Limb (tissue), 2 donors: Measurements from ENCODE around the gene CYP26B1.
A peak's percentile ranks its signal among the peaks of the same experiment; 100 is the strongest.

Experiments
- DNase-seq, 2 donors: peaks; one replicate each; pipeline ENCODE4 v3.0.0-alpha.2; 2016; ENCODE audit errors: extremely low spot score in 2 of 2

Gene CYP26B1

DNA sequence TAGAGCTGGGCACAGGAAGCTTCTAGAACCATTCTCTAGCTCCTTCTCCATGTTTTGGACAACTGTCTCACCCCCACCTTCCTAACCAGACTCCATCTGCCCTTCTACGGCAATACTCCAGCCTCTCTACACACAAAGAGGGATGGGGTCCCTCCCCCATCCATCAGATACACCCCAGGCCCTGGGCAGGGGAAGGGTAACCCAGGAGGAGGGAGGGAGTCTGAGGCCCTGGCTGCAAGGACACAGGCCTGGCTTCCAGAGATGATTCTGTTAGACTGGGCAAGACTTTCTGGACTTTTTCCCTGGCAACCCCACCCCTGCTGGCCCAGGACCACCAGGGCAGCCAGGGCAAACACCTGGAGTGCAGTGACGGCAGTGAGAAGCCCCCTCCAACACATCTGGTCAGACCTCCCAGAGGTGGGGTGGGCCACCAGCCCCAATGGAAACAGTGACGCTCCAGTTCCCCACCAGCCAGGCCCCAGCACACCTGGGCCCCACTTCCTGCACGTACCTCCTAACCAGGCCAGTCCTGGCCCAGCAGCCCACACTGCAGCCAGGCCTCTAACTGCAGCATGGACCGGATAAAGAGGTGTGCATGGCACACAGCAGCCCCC is 6.5 kb downstream of the CYP26B1 start:
- DNase-seq: peak in 1 of 2 donors; percentile 55

DNA sequence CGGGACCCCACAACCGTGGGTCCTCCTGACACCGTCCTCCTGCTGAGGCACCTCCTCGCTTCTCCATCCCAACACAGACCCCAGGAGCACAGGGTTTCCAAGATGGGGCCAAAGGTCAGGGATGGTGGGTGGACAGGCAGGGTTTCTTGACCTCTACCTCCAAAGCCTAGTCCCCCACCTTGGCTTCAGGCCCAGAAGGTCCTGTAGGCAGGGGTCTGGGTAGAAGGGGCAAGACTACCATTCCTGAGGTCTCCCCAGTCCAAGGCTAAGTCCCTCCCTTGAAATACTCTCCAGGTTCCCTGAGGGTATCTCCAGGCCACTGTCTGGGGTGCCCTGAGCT is 7.1 kb downstream of the CYP26B1 start:
- DNase-seq: no peak

DNA sequence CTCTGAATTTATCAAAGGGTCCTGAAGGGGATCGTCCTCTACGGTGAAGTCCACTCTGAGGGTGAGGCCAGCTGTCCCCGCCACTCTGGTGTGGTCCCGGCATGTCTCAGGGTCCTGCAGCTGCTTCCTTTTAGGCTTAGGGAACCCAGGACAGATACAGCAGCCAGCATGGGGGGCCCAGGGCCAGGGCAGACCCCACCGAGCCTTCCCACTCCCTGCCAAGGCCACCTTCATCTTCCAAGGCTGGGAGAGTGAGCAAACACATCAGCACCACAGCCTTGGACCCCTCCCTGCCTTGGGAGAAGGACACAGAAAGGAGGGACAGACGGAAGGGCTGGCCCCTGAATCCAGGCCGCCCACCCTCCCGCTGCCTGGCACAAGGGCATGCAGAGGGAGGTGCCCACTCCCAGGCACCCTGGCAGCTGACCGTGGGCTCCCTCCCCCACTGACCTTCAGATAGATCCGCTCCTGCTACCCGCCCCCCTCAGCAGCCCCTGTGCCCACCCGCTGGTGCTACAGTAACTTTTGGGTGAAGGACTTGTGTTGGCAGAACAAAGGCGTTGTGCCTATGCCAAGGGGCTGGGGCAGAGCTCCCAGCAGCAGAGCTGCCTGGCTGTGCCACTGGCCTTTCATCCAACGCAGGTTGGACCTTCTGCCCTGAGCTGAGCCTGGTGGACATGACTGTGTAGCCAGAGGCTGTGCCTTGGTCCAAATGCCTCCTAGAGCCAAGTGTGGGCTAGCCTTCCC is 7.6 kb downstream of the CYP26B1 start:
- DNase-seq: peak in 1 of 2 donors; percentile 39

DNA sequence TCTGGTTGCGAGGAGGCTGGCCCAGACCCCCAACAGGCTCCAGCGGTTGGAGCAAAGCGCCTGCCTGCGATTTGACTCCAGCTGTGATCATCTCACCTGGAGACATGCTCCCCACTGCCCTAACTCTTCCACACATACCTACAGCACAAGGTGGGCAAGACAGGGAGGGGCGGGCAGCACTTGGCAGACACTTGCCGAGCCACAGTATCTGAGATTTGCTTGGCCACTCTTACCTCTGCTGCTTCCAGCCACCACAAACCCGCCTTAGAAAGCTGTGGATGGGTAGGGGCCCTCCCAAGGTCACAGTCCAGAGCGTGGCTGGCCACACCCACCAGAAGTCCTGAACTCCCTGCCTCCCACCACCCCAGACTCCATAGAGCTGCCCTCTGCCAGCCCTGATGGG is 8.2 kb downstream of the CYP26B1 start:
- DNase-seq: no peak

DNA sequence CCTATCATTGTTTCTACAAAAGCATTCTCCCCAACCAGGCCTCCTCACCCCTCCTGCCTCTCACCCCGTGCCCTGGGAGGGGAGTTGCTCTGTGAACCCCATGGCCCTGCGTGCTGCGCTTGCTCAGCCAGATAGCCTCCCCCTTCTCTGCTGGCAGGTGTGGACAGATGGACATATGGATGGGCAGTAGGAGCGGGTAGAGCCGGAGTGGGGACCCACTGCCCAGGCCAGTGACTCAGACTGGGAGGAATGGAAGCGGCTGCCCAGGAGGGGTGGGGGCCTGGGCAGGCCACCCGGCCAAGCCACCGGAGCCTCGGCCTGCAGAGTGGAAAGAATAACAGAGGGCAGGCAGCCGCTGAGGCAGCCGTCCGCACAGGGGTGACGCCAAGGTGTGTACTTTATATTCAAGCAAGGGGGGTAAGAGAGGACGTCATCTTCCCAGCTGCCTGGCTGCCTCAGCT is 8.7 kb downstream of the CYP26B1 start:
- DNase-seq: peak in 1 of 2 donors; percentile 40

DNA sequence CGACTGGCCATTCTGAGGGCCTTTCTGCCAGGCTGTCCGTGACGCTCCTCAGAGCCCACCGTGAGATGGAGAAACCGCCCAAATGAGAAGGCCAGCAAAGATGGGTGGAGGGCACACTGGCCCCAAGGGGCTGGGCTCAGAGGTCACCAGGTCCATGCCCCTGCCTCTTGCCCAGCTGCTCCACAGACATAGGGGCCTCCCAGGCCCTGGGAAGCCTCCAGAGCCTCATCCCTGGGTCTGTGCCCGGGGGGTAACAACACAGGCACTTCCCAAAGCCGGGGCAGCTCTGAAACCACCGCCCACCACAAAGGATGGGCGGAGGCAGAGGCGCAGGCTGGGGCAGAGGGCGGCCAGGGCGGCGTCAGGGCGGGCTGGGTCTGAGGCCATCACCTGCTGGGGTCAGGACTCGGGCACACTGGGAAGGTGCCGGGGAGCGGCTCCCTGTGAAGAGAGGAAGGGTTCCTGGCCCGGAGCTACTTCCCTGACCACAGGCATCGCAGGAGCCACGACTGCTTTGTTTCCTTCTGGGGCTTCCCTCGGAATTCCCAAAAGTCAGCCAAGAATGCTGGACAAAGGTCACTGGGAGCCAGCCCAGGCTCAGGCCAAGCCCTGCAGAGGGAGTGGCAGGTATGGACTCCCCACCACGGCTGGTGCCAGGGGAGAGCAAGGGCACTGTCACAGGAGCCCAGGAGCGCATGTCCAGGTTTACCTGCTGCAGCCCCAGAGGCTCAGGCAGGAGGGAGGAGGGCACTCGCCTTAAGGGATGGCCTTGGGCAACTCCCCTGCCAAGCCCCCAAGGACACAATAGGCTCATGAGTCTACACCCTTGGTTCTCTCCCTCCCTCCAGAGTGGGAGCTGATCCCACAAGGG is 9.4 kb downstream of the CYP26B1 start:
- no peak for DNase-seq

DNA sequence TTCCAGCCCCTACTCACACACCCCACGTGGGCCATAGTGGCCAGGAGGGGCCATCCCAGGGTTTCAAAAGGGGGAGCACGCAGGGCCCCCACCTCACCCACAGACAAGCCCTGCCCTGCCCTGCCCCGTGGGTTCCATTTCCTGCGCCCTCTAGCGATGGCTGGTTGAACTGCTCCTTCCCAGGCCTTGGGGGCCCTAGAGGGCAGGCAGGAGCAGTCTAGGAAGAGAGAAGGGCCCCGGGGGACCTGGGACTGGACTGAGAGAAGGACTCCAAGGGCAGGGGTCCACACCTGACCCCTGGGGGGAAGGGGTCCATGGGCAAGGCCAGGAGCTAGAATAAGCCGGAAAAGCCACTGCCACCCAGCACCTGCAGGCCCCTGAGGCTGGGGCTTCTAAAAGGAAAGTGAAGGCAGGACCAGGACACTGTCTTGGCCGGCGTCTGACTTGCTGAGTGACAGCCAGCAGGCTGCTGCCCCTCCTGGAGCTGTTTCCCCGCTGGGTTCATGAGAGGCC is 10.1 kb downstream of the CYP26B1 start:
- peak in 1 of 2 donors; percentile 81 for DNase-seq

DNA sequence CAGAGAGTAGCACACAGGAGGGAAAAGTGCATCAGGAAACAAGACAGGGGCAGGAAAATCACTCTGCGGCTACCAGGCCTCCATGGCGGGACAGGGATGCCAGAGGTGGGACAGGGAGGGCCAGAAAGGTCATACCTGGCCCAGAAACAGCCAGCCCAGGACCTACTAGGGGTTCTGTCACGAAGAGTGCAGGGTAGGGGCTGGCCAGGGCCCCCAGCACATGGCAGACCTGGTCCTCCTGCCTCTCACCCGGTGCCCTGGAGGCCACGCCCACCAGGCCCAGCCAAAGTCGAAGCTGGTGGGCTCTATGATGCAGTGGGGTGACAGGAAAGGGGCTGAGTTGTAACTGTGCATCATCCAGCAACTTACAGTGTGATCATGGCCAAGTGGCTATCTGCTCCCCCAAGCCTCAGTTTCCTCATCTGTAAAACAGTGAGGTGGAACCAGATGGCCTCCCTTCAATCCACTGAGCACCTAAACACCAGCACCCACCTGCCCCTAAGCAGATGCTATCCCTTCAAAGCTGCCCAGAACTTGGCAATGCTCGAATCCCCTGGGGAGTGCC is 10.6 kb downstream of the CYP26B1 start:
- DNase-seq: no peak

DNA sequence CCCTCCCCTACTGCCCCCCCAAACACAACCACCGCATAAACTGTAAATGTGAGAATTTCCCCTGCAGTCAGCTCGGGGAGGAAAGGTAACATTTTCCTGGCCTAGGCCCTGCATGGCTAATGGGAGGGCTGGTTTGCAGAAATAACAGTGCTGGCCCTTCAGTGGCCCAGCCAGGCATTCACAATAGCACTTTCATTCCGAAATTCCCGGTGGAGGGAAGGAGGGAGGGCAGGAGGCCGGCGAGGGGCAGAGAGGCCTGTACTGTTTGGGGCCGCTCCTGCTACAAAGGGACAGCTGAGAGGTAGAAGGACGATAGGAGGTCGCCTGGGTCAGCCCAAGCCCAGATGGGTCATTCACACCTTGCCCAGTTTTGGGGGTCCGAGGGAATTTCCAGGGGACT is 11.3 kb downstream of the CYP26B1 start:
- DNase-seq: peak in 1 of 2 donors; percentile 68

DNA sequence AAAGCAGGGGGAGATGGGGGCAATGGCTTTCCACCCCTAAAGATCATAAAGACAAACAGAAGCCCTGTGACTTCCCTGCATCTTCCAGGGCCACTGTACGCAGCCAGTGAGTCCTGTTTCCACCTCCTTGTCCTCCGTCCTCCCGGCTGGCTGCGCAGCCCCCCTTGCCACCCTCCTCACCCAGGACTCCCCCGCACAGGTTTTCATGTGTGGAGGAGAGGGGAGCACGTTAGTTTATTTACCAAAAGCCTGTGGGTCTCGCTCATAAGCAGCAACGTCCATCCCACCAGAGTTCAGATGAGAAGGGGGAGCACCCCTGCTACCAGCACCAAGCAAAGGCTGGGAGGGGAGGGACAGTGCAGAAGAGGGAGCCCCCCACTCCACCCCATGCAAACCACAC is 11.7 kb downstream of the CYP26B1 start:
- DNase-seq: no peak

DNA sequence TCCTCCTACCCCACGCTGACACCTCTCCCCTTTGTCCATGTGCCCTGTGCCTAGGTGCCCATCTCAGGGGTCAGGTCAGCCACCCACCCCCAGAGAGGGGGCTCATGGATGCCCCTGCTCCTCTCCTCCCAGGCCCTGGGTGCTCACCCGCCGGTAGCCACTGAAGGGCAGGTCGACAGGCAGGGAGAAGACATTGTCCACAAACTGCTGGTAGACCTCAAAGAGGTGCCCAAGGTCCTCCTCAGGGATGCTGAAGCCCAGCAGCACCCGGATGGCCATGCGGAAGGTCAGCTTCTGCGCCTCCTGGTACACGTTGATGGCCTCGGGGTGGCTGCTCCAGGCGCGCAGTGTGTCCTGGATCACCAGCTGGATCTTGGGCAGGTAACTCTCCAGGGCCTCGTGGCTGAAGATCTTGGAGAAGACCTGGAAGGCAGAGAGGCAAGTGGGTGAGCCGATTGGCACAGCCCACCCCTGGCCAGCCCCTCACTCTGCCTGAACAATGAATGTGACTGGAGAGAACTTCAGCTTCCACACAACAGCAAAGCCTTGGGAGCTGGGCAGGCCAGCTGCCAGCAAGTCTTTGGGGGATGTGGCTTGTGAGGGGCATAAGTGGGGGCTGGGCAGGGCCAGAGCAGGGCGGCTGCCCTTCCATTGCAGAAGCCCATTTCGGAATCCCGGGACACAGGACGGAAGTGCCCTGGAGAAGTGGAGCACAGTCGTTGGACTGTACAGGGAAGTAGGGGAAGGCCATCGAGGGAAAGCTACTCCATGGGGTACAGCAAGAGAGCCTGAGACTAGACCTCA is 12.5 kb downstream of the CYP26B1 start:
- DNase-seq: no peak

DNA sequence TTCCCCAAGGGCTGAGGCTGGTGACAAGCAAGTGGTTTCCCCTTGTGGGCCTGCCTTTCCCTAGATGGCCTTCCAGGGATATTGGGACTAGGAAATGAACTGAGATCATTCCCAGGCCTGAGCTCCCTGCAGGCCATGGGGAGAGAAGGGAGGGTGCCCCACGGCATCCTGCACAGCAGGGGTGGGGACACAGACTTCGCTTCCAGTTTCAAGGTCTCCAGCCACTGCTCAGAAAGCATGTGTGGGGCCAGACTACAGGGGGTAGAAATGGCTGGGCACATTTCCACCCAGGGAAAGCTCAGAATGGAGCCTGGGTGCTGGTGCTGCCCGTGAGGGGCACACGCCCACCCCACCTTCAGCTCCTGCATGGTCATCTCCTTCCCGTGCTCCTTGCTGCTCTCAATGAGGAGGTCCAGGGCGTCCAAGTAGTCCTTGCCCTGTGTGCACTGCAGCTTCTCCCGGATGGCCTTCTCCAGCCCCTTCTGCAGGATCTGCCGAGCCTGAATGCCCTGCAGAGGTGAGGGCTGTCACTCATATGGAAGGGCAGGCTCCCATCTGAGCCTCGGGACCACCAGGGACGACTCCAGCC is 13.2 kb downstream of the CYP26B1 start:
- DNase-seq: no peak

DNA sequence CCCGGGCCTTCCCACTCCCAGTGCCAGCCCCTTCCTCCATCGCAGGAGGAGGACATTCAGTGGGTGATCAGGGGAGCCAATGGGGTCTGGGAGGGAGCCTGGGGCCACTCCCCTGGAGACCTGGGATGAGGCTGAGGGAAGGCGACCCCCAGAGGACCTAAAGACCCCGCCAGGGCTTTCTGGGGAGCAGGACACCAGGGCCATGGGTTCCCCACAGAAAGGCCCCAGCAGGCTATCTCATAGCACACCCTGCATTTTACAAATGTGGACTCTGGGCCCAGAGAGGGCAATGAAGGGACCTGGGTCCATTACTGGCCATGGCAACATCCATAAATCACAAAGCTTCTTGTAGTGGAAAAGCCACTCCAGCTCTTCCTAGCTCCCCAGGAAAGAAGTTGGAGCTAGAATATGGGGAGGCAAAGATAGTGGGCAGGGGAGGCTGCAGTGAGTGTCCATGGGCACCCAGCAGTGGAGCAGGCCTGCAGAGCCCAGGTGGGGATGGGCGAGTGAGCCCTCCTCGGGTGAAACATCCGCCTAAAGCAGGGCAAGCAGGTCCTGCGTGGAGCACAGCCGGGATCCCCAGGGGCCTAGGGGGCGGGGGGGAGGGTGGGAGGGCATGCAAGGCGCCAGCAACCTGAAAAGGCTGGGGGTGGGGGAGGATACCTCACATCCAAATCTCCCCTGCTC is 13.8 kb downstream of the CYP26B1 start:
- DNase-seq: no peak

DNA sequence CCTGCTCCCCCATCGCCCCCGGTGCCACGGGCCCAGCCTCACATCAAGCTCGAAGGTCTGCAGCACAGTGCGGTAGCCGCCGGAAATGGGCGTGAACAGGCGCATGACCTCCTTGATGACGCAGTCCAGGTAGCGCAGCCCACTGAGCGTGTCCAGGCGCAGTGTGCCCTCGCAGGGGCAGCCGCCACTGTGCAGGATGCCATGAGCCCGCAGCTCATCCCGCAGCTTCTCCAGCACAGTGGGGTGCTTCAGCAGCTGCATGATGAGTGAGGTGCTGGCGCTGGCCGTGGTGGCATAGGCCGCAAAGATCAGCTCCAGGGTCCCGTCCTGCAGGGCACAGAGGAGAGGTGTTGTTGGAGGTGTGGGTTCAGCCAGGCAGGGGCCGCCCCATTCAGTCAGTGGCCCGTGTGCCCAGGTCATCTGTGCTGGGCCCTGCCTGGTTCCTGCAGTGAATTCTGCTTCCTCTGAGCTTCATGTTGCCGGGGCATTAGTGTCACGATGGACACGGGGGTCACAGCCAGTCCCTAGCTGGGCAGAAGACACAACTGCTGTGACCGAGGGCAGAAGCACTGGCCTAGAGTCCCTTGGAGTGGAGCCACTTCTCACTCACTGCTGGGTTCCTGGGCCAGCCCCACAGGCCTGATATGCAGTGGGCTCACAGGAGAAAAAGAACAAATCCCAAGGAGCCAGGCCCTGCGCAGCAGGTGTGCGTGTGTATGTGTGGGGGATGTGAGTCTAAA is 14.5 kb downstream of the CYP26B1 start:
- DNase-seq: no peak

DNA sequence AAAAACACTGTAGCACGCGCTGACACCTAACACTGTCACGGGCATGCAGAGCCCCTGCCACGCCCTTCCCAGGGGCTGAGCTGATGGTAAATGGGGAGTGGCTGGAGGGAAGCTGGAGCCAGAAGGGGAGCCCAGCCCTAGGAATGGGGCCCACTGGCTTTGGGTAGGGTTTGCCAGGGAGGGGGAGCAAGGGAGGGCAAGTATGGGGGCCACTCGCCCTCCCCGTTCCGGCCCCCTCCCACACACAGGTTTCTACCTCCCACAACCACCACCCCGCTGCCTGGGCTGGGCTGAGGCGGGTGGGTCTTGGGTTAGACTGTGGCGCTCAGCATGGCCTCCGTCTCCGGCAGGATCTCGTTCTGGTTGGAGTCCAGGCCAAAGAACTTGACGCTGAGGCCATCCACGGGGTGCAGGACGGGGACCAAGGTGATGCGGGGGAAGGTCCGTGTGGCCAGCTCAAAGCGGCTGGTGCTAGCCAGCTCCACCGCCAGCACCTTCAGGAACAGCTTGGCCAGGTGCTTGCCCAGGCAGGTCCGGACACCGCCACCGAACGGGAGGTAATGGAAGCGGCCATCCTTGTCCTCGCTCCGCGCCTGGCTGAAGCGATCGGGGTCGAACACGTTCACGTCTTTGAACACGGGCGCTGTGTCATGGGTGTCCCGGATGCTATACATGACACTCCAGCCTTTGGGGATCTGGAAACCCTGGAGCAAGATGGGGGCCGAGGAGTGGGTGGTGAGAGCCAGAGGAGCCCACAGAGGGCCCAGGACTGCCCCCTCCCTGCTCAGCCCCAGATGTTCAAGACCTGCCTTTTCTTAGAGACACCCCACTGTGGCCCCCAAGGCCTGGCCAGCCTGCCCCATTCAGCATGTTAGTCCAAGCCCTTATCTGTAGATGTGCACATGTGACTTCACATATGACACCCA is 15.5 kb downstream of the CYP26B1 start:
- no peak for DNase-seq

DNA sequence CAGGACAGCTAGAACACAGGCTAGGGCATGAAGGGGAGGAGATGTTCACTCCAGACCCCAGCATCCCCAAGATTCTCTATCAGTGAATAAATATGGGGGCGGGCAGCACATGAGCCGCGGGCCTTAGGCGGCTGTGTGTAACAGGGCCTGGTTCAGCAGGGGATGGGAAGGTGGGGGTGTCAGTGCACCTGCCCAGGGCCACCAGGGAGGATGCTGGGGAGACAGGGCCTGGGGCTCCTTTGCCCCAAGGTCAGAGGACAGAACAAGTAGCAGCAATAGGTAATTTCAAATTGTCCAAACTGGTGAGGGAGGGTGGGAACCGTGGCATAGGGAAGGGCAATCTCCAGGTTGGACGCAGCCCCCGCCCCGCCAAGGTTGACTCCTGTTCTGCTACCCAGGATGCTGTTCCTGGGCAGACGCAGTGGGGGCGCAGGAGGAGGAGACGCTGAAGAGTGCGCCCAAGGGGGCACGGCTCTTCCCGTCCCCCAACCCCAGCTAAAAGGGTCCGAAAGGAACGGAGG is 16.2 kb downstream of the CYP26B1 start:
- no peak for DNase-seq

DNA sequence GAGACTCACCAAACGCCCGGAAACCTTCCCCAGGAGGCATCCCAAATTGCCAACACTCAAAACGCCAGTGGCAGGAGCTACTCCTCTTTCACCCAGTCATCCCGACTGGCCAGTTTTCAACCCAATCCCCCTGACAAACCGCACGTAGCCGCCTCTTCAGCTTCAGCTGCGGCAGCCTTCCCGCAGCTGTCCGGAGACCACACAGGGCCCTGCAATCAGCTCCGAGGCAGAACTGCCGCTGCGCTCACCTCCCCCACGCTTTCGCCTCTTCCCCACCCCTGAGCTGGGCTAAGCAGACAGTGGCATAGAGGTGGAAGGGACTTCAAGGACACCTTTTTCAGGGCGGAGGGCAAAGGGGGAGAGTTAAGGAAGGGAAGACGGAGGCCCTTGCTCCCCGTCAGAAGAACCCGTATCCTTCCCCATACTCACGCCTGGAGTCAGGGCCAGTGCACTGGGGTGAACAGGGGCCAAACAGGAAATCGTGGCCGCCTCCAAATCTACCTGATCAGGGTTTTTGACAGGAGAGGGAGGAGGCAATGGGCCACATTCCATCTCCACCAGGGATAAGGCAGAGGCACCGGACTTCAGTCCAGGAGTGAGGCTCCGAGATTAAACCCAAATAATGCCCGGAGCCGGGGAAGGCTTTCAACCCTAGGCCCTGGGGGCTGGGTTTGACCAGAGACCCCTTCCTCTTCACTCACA is 16.9 kb downstream of the CYP26B1 start:
- DNase-seq: peak in 1 of 2 donors; percentile 46
